Pancreas (tissue), 10 donors: ENCODE results near the gene ATG7. TPM values are rescaled to one million over a fixed set of nuclear protein-coding genes. Genes with fewer than 3 reads are reported as not detected.

Experiments
- ATAC-seq, 4 donors: fragments of 200-7000 bp; cut with Tn5 transposase; one replicate each; pipeline versions ENCODE4 v1.8.0 to v1.9.1; 2020; ENCODE audit warnings: mild to moderate bottlenecking in 4 of 4, moderate library complexity in 4 of 4
- DNase-seq, 6 donors: peaks; one replicate each; pipeline ENCODE4 v3.0.0-alpha.2; 2020
- FAIRE-seq: peaks from 2 replicates; lab custom pipeline; 2012; peaks lifted over from hg19 to GRCh38; lab: Jason Lieb, UNC
- H3K27ac ChIP-seq, 4 donors: fragments of 200-600 bp; sonication (generic); 1 replicate in 3 of 4; 2 replicates in 1 of 4; pipeline versions ENCODE4 v1.5.0 to v1.8.0; 2020
- H3K27me3 ChIP-seq, 4 donors: fragments of 200-600 bp; one replicate each; pipeline ENCODE4 v1.8.0; 2021
- H3K36me3 ChIP-seq, 3 donors: fragments of 200-600 bp; sonication (generic) in 1 of 3; one replicate each; pipeline versions ENCODE4 v1.5.0 to v1.8.0; 2020 to 2021
- H3K4me1 ChIP-seq, 3 donors: fragments of 200-600 bp; one replicate each; pipeline ENCODE4 v1.8.0; 2021
- H3K4me3 ChIP-seq, 4 donors: fragments of 200-600 bp; sonication (generic) in 2 of 4; one replicate each; pipeline versions ENCODE4 v1.5.0 to v1.8.0; 2020 to 2021
- H3K9me3 ChIP-seq, 4 donors: fragments of 200-600 bp; one replicate each; pipeline ENCODE4 v1.8.0; 2021
- CTCF ChIP-seq, 4 donors: fragments of 200-600 bp; sonication (generic) in 3 of 4; IDR thresholded peaks; one replicate each; pipeline versions ENCODE4 v1.5.0 to v1.8.0; 2021; ENCODE audit warnings: antibody characterized with exemption in 4 of 4
- WGBS, 2 donors: extraction: QIAGEN DNeasy Blood & Tissue Kit; methylation state at CpG; one replicate each; pipeline ENCODE4 v1.1.7; 2013; 5-methylcytosine and 5-hydroxymethylcytosine counted together
- intact Hi-C, 3 donors: fragments of 100-400 bp; cut with DNase I; formaldehyde crosslinking; loops; one replicate each; pipeline versions ENCODE4 v1.11.1 to v1.14.2; 2022
- polyA plus RNA-seq, 2 donors: library from polyadenylated mRNA; stranded (reverse); fragments of 200-250 nt; gene quantifications; one replicate each; pipeline ENCODE4 v1.2.3, GENCODE V29; 2013
- total RNA-seq, 6 donors: library from RNA; stranded (reverse); fragmentation: NEBNext Ultra II Directional in 4 of 6; extraction: Animal tissue kit (Norgen Biotek cat#: 25700) in 4 of 6; gene quantifications; one replicate each; pipeline versions ENCODE4 v1.2.1 to v1.2.4, GENCODE V29; 2021 to 2023
- donor health status: healthy with polysubstance abuse.
- donor health status: DM: no; HTN: no; CAD: no; lungs with moderate emphysema.
- donor health status: DM: no; HTN: no; CAD: no.
- donor health status: control.
- donor health status: control.
- donor health status: Bipolar disorder and iron deficiency.
- donor health status: DM: yes; HTN: yes; CAD: no.
- donor health status: DM: no; HTN: no; CAD: no.
- donor health status: DM: no; HTN: no; CAD: no.
- donor health status: DM: yes; HTN: yes; CAD: no.

ATG7 gene
- total and polyA plus RNA-seq, 8 donors: 5.1 to 28.0 (median 15.7) TPM

GRCh38 chr3:11371747-11372146 is 99.5 kb downstream of the ATG7 start:
- no peak for TF ChIP-seq CTCF (IDR thresholded peaks at IDR 0.05)
- no peak for DNase-seq

GRCh38 chr3:11373235-11373634 is 101.0 kb downstream of the ATG7 start:
- intact Hi-C loops: loop anchor here in 1 of 3 donors (10.0 kb wide), 1 partner anchor 432 kb away; no protein-coding TSS in a partner anchor
- no peak for FAIRE-seq

More at GRCh38 chr3:11371747-11372146, 99.5 kb downstream of the ATG7 start:
- Histone ChIP-seq H3K9me3 (no peaks in the 10 kb centered on the region), H3K27me3 (no peaks in the 10 kb centered on the region), H3K4me3 (no peak overlapping the region), H3K4me1 (peaks cover 0 to 6% (median 0%) of the 10 kb centered on the region in 3 donors), H3K36me3 (no peaks in the 10 kb centered on the region), H3K27ac (no peak overlapping the region)
- WGBS, 2 donors: 66 to 77% methylated on average over 10 of the region's 10 CpGs
- no peak for FAIRE-seq
- no peak for ATAC-seq
- intact Hi-C loops: loop anchor here in 1 of 3 donors (10.0 kb wide), 1 partner anchor 433 kb away; no protein-coding TSS in a partner anchor

GRCh38 chr3:11373654-11374053 is 101.5 kb downstream of the ATG7 start:
- TF ChIP-seq CTCF (IDR thresholded peaks at IDR 0.05): no peak
- Histone ChIP-seq H3K27me3 (no peaks in the 10 kb centered on the region), H3K9me3 (no peaks in the 10 kb centered on the region), H3K4me3 (no peak overlapping the region), H3K4me1 (no peaks in the 10 kb centered on the region), H3K36me3 (no peaks in the 10 kb centered on the region), H3K27ac (no peak overlapping the region)
- DNase-seq (no peak), ATAC-seq (no peak), FAIRE-seq (no peak)
- intact Hi-C loops: loop anchor here in 1 of 3 donors (10.0 kb wide), 1 partner anchor 431 kb away; no protein-coding TSS in a partner anchor
- WGBS, 2 donors: 95 to 99% methylated on average over 2 of the region's 2 CpGs

More at GRCh38 chr3:11373235-11373634, 101.0 kb downstream of the ATG7 start:
- no peaks in the 10 kb centered on the region for H3K4me1 ChIP-seq
- no peak overlapping the region for H3K4me3 ChIP-seq
- H3K27ac ChIP-seq: no peak overlapping the region
- no peaks in the 10 kb centered on the region for H3K27me3 ChIP-seq
- TF ChIP-seq CTCF (IDR thresholded peaks at IDR 0.05): no peak
- 89 to 90% methylated on average over 4 of the region's 4 CpGs for WGBS, 2 donors
- no peak for ATAC-seq
- no peak for DNase-seq
- H3K36me3 ChIP-seq: no peaks in the 10 kb centered on the region
- no peaks in the 10 kb centered on the region for H3K9me3 ChIP-seq

- FAIRE-seq: no peak
- no peak overlapping the region for H3K27ac ChIP-seq
- TF ChIP-seq CTCF (IDR thresholded peaks at IDR 0.05): no peak
- intact Hi-C loops: loop anchor here in 1 of 3 donors (5.0 to 10.0 kb wide), 2 partner anchors 282 to 429 kb away; no protein-coding TSS in a partner anchor
- peaks cover 6 to 12% (median 12%) of the 10 kb centered on the region in 3 donors for H3K4me1 ChIP-seq
- H3K36me3 ChIP-seq: no peaks in the 10 kb centered on the region
- H3K27me3 ChIP-seq: no peaks in the 10 kb centered on the region
- WGBS, 2 donors: 82 to 87% methylated on average over 11 of the region's 11 CpGs
- H3K4me3 ChIP-seq: no peak overlapping the region
- H3K9me3 ChIP-seq: no peaks in the 10 kb centered on the region
- DNase-seq: no peak
- ATAC-seq: no peak
Measured at GRCh38 chr3:11375333-11376088, 103.3 kb downstream of the ATG7 start.
